HG02981 (cell line): ENCODE results near the gene CYP2E1.
"Not testable (repeated sequence)": the region's sequence is repeated elsewhere in the genome, so short reads cannot be mapped to it uniquely, and the experiment has no call there.

Experiments
- ATAC-seq: cut with Tn5 transposase; IDR thresholded peaks from one replicate; pipeline ENCODE4 v1.9.1; 2021; ENCODE audit warnings: mild to moderate bottlenecking, moderate library complexity; ENCODE audit not compliant: unreplicated experiment

CYP2E1 gene

GRCh38 chr10:133568831-133569527 lies 41.8 kb downstream of the CYP2E1 start:
- not testable (repeated sequence) for ATAC-seq

GRCh38 chr10:133569801-133570200 lies 42.6 kb downstream of the CYP2E1 start:
- not testable (repeated sequence) for ATAC-seq

- ATAC-seq: not testable (repeated sequence)
These were observed 44.9 kb downstream of the CYP2E1 start for GRCh38 chr10:133572055-133572454.

- ATAC-seq: not testable (repeated sequence)
These were observed 46.3 kb downstream of the CYP2E1 start for GRCh38 chr10:133573460-133573859.

GRCh38 chr10:133577037-133577436 lies 49.9 kb downstream of the CYP2E1 start:
- ATAC-seq: not testable (repeated sequence)
